Effector memory CD8-positive, alpha-beta T cell (primary cell): Measurements from ENCODE around the gene ACTL10.
"Not testable (repeated sequence)": the region's sequence is repeated elsewhere in the genome, so short reads cannot be mapped to it uniquely, and the experiment has no call there.

Experiments
- ATAC-seq: fragments of 150-1000 bp; cut with Tn5 transposase; replicated peaks from 2 replicates; pipeline ENCODE4 v1.10.0; 2021; ENCODE audit warnings: mild to moderate bottlenecking, moderate library complexity
- DNase-seq, 3 experiments: peaks; one replicate each; pipeline ENCODE4 v3.0.0; 2021
- H3K27ac Mint-ChIP-seq, 2 donors: one replicate each; pipeline ENCODE4 v1.8.0; 2022; ENCODE audit warnings: mild to moderate bottlenecking in 2 of 2, mixed read lengths in 2 of 2, moderate library complexity in 2 of 2
- H3K27me3 Mint-ChIP-seq, 2 donors: one replicate each; pipeline ENCODE4 v1.8.0; 2022; ENCODE audit warnings: mixed read lengths in 2 of 2
- H3K36me3 Mint-ChIP-seq: one replicate; pipeline ENCODE4 v1.8.0; 2022; ENCODE audit warnings: mild to moderate bottlenecking, moderate library complexity, mixed read lengths; ENCODE audit not compliant: insufficient read depth
- H3K4me1 Mint-ChIP-seq, 2 donors: one replicate each; pipeline ENCODE4 v1.8.0; 2022; ENCODE audit warnings: low read depth in 2 of 2, mixed read lengths in 2 of 2
- H3K4me3 Mint-ChIP-seq, 2 donors: one replicate each; pipeline ENCODE4 v1.8.0; 2022; ENCODE audit warnings: mild to moderate bottlenecking in 2 of 2, mixed read lengths in 2 of 2, moderate library complexity in 2 of 2
- H3K9me3 Mint-ChIP-seq, 2 donors: one replicate each; pipeline ENCODE4 v1.8.0; 2022; ENCODE audit warnings: mixed read lengths in 2 of 2

The ACTL10 gene

GRCh38 chr20:33666293-33667244, at the start of gene ACTL10:
TSS of gene ACTL10 (plus strand) at chr20:33666943. CDS start at chr20:33667498, 555 bp downstream.
- H3K9me3 Mint-ChIP-seq = no peaks in the 10 kb centered on the region
- DNase-seq (peak; percentile 76 to 80 (median 80)), ATAC-seq (peak; percentile 52)
- peaks cover 6% of the 10 kb centered on the region for H3K36me3 Mint-ChIP-seq
- peaks cover 32 to 35% of the 10 kb centered on the region in 2 donors for H3K4me1 Mint-ChIP-seq
- H3K4me3 Mint-ChIP-seq = peak within 1 kb of the TSS; percentile 98 to 100
- H3K27me3 Mint-ChIP-seq = no peaks in the 10 kb centered on the region
- peak within 1 kb of the TSS; percentile 95 for H3K27ac Mint-ChIP-seq

- Mint-ChIP-seq H3K27me3 (no peaks in the 10 kb centered on the region), H3K4me3 (no peak overlapping the region), H3K9me3 (no peaks in the 10 kb centered on the region), H3K4me1 (peaks cover 21 to 26% of the 10 kb centered on the region in 2 donors), H3K36me3 (peaks cover 19% of the 10 kb centered on the region), H3K27ac (peak overlapping the region; percentile 46 to 67)
- ATAC-seq (no peak), DNase-seq (no peak)
Measured at GRCh38 chr20:33621717-33622400, 44.9 kb upstream of the ACTL10 start.

GRCh38 chr20:33622705-33623365, 43.9 kb upstream of the ACTL10 start:
- no peaks in the 10 kb centered on the region for H3K27me3 Mint-ChIP-seq
- H3K9me3 Mint-ChIP-seq = no peaks in the 10 kb centered on the region
- no peak for ATAC-seq
- peak overlapping the region; percentile 46 to 67 for H3K27ac Mint-ChIP-seq
- H3K4me3 Mint-ChIP-seq = no peak overlapping the region
- peaks cover 19% of the 10 kb centered on the region for H3K36me3 Mint-ChIP-seq
- peaks cover 21 to 22% of the 10 kb centered on the region in 2 donors for H3K4me1 Mint-ChIP-seq
- DNase-seq = no peak

- peak overlapping the region; percentile 90 to 91 for H3K27ac Mint-ChIP-seq
Measured at GRCh38 chr20:33624399-33624798, 42.3 kb upstream of the ACTL10 start.

GRCh38 chr20:33626190-33626589, 40.6 kb upstream of the ACTL10 start:
- no peaks in the 10 kb centered on the region for H3K27me3 Mint-ChIP-seq
- H3K4me3 Mint-ChIP-seq = peak overlapping the region; percentile 42 to 66
- H3K36me3 Mint-ChIP-seq = peaks cover 33% of the 10 kb centered on the region
- H3K27ac Mint-ChIP-seq = peak overlapping the region; percentile 90 to 91
- no peaks in the 10 kb centered on the region for H3K9me3 Mint-ChIP-seq
- DNase-seq (no peak), ATAC-seq (no peak)
- H3K4me1 Mint-ChIP-seq = peaks cover 21 to 22% of the 10 kb centered on the region in 2 donors

More at GRCh38 chr20:33624399-33624798, 42.3 kb upstream of the ACTL10 start:
- H3K27me3 Mint-ChIP-seq = no peaks in the 10 kb centered on the region
- peak in 1 of 3 experiments; percentile 12 for DNase-seq
- H3K36me3 Mint-ChIP-seq = peaks cover 20% of the 10 kb centered on the region
- peak; percentile 92 for ATAC-seq
- H3K4me1 Mint-ChIP-seq = peaks cover 21 to 22% of the 10 kb centered on the region in 2 donors
- H3K4me3 Mint-ChIP-seq = peak overlapping the region; percentile 42 to 66
- H3K9me3 Mint-ChIP-seq = no peaks in the 10 kb centered on the region

GRCh38 chr20:33627577-33628216, 39.0 kb upstream of the ACTL10 start:
- Mint-ChIP-seq H3K27me3 (no peaks in the 10 kb centered on the region), H3K9me3 (no peaks in the 10 kb centered on the region), H3K27ac (peak overlapping the region; percentile 29 to 65), H3K36me3 (peaks cover 33% of the 10 kb centered on the region), H3K4me3 (no peak overlapping the region), H3K4me1 (peaks cover 20 to 21% of the 10 kb centered on the region in 2 donors)
- DNase-seq = no peak
- no peak for ATAC-seq

GRCh38 chr20:33629533-33629932, 37.2 kb upstream of the ACTL10 start:
- Mint-ChIP-seq H3K36me3 (peaks cover 28% of the 10 kb centered on the region), H3K4me3 (no peak overlapping the region), H3K27ac (peak overlapping the region in 1 of 2 donors; percentile 15), H3K27me3 (no peaks in the 10 kb centered on the region), H3K9me3 (no peaks in the 10 kb centered on the region), H3K4me1 (peaks cover 15 to 17% of the 10 kb centered on the region in 2 donors)
- no peak for ATAC-seq
- no peak for DNase-seq

- H3K27ac Mint-ChIP-seq = peak overlapping the region in 1 of 2 donors; percentile 49
- H3K9me3 Mint-ChIP-seq = no peaks in the 10 kb centered on the region
- ATAC-seq (no peak), DNase-seq (no peak)
- peaks cover 10 to 13% of the 10 kb centered on the region in 2 donors for H3K4me1 Mint-ChIP-seq
- H3K27me3 Mint-ChIP-seq = no peaks in the 10 kb centered on the region
- H3K36me3 Mint-ChIP-seq = peaks cover 29% of the 10 kb centered on the region
- H3K4me3 Mint-ChIP-seq = no peak overlapping the region
Measured at GRCh38 chr20:33629979-33630378, 36.8 kb upstream of the ACTL10 start.

GRCh38 chr20:33630507-33630906, 36.2 kb upstream of the ACTL10 start:
- peak overlapping the region in 1 of 2 donors; percentile 49 for H3K27ac Mint-ChIP-seq
- DNase-seq (no peak), ATAC-seq (no peak)
- no peak overlapping the region for H3K4me3 Mint-ChIP-seq
- H3K9me3 Mint-ChIP-seq = no peaks in the 10 kb centered on the region
- H3K4me1 Mint-ChIP-seq = peaks cover 6 to 8% of the 10 kb centered on the region in 2 donors
- peaks cover 29% of the 10 kb centered on the region for H3K36me3 Mint-ChIP-seq
- no peaks in the 10 kb centered on the region for H3K27me3 Mint-ChIP-seq

- peaks cover 42% of the 10 kb centered on the region for H3K36me3 Mint-ChIP-seq
- H3K4me3 Mint-ChIP-seq, DNase-seq, H3K9me3 Mint-ChIP-seq, ATAC-seq, H3K4me1 Mint-ChIP-seq, H3K27ac Mint-ChIP-seq, H3K27me3 Mint-ChIP-seq: not testable (repeated sequence)
Measured at GRCh38 chr20:33631910-33632309, 34.8 kb upstream of the ACTL10 start.

- Mint-ChIP-seq H3K9me3 (no peaks in the 10 kb centered on the region), H3K27me3 (no peaks in the 10 kb centered on the region), H3K27ac (peak overlapping the region in 1 of 2 donors; percentile 20), H3K4me3 (no peak overlapping the region), H3K4me1 (peaks cover 3 to 10% of the 10 kb centered on the region in 2 donors), H3K36me3 (peaks cover 55% of the 10 kb centered on the region)
- DNase-seq (no peak), ATAC-seq (no peak)
Measured at GRCh38 chr20:33635341-33635740, 31.4 kb upstream of the ACTL10 start.

GRCh38 chr20:33636776-33637175, 30.0 kb upstream of the ACTL10 start:
- no peak overlapping the region for H3K4me3 Mint-ChIP-seq
- no peaks in the 10 kb centered on the region for H3K27me3 Mint-ChIP-seq
- no peaks in the 10 kb centered on the region for H3K9me3 Mint-ChIP-seq
- DNase-seq = no peak
- H3K27ac Mint-ChIP-seq = peak overlapping the region; percentile 33 to 45
- peaks cover 62% of the 10 kb centered on the region for H3K36me3 Mint-ChIP-seq
- peaks cover 3 to 10% of the 10 kb centered on the region in 2 donors for H3K4me1 Mint-ChIP-seq
- no peak for ATAC-seq

- Mint-ChIP-seq H3K36me3 (peaks cover 68% of the 10 kb centered on the region), H3K4me1 (peaks cover 0 to 5% of the 10 kb centered on the region in 2 donors), H3K27me3 (no peaks in the 10 kb centered on the region), H3K4me3 (no peak overlapping the region), H3K9me3 (no peaks in the 10 kb centered on the region), H3K27ac (no peak overlapping the region)
- no peak for ATAC-seq
- no peak for DNase-seq
Measured at GRCh38 chr20:33640287-33640686, 26.5 kb upstream of the ACTL10 start.
